IPS-18a (cell line): ENCODE measurements around the gene TMEM145.
A peak's percentile ranks its signal among the peaks of the same experiment; 100 is the strongest.

Experiments used
- H3K27ac ChIP-seq: one replicate; pipeline ENCODE4 v1.5.1; 2013; ENCODE audit warnings: low read length
- H3K27me3 ChIP-seq: one replicate; pipeline ENCODE4 v1.6.1; 2013; ENCODE audit warnings: mild to moderate bottlenecking, low read length; ENCODE audit not compliant: control insufficient read depth, insufficient read depth
- H3K36me3 ChIP-seq: one replicate; pipeline ENCODE4 v1.6.1; 2013; ENCODE audit warnings: low read depth, low read length; ENCODE audit not compliant: control insufficient read depth
- H3K4me1 ChIP-seq: one replicate; pipeline ENCODE4 v1.6.1; 2013; ENCODE audit warnings: low read depth, low read length; ENCODE audit not compliant: control insufficient read depth
- H3K4me3 ChIP-seq: one replicate; pipeline ENCODE4 v1.5.1; 2013; ENCODE audit warnings: low read length
- H3K9ac ChIP-seq: one replicate; pipeline ENCODE4 v1.6.1; 2013; ENCODE audit warnings: mild to moderate bottlenecking, low read length, moderate library complexity
- H3K9me3 ChIP-seq: one replicate; pipeline ENCODE4 v1.6.1; 2013; ENCODE audit warnings: low read depth, low read length; ENCODE audit not compliant: control insufficient read depth

The TMEM145 gene

GRCh38 chr19:42292963-42293362, 20.1 kb upstream of the TMEM145 start:
- Histone ChIP-seq H3K4me1 (no peaks in the 10 kb centered on the region), H3K36me3 (peaks cover 44% of the 10 kb centered on the region), H3K9me3 (no peaks in the 10 kb centered on the region), H3K4me3 (no peak overlapping the region), H3K27me3 (no peaks in the 10 kb centered on the region), H3K27ac (no peak overlapping the region), H3K9ac (no peak overlapping the region)

DNA sequence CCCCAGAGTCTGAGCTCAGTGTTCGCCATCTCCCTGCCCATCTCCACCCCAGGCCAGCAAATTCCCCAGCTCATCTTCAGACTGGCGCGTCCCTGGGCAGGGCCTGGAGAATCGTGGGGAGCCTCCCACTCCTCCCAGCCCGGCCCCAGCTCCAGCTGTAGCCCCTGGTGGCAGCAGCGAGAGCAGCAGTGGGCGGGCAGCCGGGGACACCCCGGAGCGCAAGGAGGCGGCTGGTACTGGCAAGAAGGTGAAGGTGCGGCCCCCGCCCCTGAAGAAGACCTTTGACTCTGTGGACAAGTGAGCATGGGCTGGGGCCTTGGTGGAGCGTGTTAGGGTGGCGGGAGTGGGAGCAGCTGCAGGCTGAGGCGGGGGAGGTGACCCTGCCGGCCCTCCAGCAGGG, 19.6 kb upstream of the TMEM145 start:
- Histone ChIP-seq H3K9me3 (no peaks in the 10 kb centered on the region), H3K4me3 (no peak overlapping the region), H3K27me3 (no peaks in the 10 kb centered on the region), H3K9ac (no peak overlapping the region), H3K27ac (no peak overlapping the region), H3K4me1 (no peaks in the 10 kb centered on the region), H3K36me3 (peaks cover 38% of the 10 kb centered on the region)

GRCh38 chr19:42293948-42294347, 19.2 kb upstream of the TMEM145 start:
- Histone ChIP-seq H3K9ac (no peak overlapping the region), H3K9me3 (no peaks in the 10 kb centered on the region), H3K4me3 (no peak overlapping the region), H3K36me3 (peaks cover 34% of the 10 kb centered on the region), H3K4me1 (no peaks in the 10 kb centered on the region), H3K27me3 (no peaks in the 10 kb centered on the region), H3K27ac (no peak overlapping the region)

DNA sequence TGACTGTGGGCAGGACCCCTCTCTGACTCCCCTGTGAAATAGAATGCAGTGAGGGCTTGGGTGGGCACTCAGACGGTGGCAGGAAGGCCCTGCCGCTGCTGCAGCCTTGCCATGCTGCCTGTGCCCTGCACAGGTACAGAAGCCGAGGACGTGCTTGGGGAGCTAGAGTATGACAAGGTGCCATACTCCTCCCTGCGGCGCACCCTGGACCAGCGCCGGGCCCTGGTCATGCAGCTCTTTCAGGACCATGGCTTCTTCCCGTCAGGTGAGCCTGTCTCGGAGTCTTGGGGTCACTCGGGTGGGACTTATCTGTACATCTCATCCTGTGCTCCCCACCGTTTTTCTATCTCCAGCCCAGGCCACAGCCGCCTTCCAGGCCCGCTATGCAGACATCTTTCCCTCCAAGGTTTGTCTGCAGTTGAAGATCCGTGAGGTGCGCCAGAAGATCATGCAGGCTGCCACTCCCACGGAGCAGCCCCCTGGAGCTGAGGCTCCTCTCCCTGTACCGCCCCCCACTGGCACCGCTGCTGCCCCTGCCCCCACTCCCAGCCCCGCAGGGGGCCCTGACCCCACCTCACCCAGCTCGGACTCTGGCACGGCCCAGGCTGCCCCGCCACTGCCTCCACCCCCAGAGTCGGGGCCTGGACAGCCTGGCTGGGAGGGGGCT, 18.5 kb upstream of the TMEM145 start:
- H3K4me1 ChIP-seq, result no peaks in the 10 kb centered on the region
- H3K9ac ChIP-seq, result no peak overlapping the region
- no peaks in the 10 kb centered on the region for H3K27me3 ChIP-seq
- H3K27ac ChIP-seq, result no peak overlapping the region
- no peaks in the 10 kb centered on the region for H3K9me3 ChIP-seq
- H3K4me3 ChIP-seq, result no peak overlapping the region
- H3K36me3 ChIP-seq, result peaks cover 28% of the 10 kb centered on the region

- H3K4me1 ChIP-seq, result no peaks in the 10 kb centered on the region
- H3K27ac ChIP-seq, result no peak overlapping the region
- H3K4me3 ChIP-seq, result no peak overlapping the region
- H3K36me3 ChIP-seq, result peaks cover 20% of the 10 kb centered on the region
- no peaks in the 10 kb centered on the region for H3K27me3 ChIP-seq
- H3K9me3 ChIP-seq, result no peaks in the 10 kb centered on the region
- H3K9ac ChIP-seq, result no peak overlapping the region
Measured at GRCh38 chr19:42295342-42295741, 17.8 kb upstream of the TMEM145 start.

DNA sequence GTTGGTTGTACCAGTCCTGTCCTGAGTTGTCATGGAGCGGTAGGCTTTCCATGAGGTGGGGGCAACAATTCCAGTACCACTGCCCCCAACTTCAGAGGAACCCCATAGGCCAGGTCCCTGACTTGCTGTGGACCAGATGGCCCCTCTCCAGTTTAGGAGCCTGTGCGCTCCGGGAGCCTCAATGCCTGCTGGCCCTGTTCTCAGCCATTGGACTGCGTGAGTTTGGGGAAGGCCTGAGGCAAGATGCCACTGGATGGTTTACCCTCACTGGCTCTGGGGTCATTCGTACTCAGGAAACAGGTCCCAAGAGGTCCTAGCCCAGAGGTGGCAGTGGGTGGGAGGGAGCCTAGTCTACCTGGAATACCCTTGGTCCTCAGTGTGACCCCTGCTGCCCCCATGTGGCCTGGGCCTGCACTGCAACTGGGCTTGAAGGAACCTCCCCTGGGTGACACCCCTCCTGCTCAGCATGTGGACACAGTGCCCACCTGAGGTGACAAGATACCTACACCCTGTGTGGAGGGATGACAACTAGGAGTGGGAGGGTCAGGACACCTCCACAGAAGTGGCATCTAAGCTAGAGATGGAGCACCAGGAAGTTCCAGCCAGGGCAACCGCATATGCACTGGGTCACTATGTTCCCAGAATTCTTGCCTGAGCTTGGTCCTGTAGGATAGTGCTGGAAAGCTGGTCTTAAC, 17.1 kb upstream of the TMEM145 start:
- H3K27ac ChIP-seq, result no peak overlapping the region
- no peaks in the 10 kb centered on the region for H3K9me3 ChIP-seq
- no peaks in the 10 kb centered on the region for H3K27me3 ChIP-seq
- H3K9ac ChIP-seq, result no peak overlapping the region
- no peaks in the 10 kb centered on the region for H3K4me1 ChIP-seq
- H3K4me3 ChIP-seq, result no peak overlapping the region
- peaks cover 16% of the 10 kb centered on the region for H3K36me3 ChIP-seq

- Histone ChIP-seq H3K27me3 (no peaks in the 10 kb centered on the region), H3K27ac (no peak overlapping the region), H3K4me1 (peaks cover 4% of the 10 kb centered on the region), H3K9me3 (no peaks in the 10 kb centered on the region), H3K4me3 (no peak overlapping the region), H3K9ac (no peak overlapping the region), H3K36me3 (peaks cover 12% of the 10 kb centered on the region)
Measured at GRCh38 chr19:42297039-42297438, 16.1 kb upstream of the TMEM145 start.

- H3K27me3 ChIP-seq, result no peaks in the 10 kb centered on the region
- H3K27ac ChIP-seq, result peak within 1 kb of the TSS; percentile 59
- H3K4me1 ChIP-seq, result peaks cover 13% of the 10 kb centered on the region
- peak within 1 kb of the TSS; percentile 60 for H3K9ac ChIP-seq
- H3K36me3 ChIP-seq, result peaks cover 4% of the 10 kb centered on the region
- no peaks in the 10 kb centered on the region for H3K9me3 ChIP-seq
- peak within 1 kb of the TSS; percentile 85 for H3K4me3 ChIP-seq
Measured at GRCh38 chr19:42301646-42302203, 11.4 kb upstream of the TMEM145 start, which contains the start of gene PRR19. Gene PRR19, plus strand, starts transcription at chr19:42302132. Its CDS starts 7,453 bp downstream, at chr19:42309585.

GRCh38 chr19:42303101-42303464, 10.0 kb upstream of the TMEM145 start:
- Histone ChIP-seq H3K27me3 (no peaks in the 10 kb centered on the region), H3K4me3 (peak overlapping the region; percentile 85), H3K9ac (peak overlapping the region; percentile 60), H3K4me1 (peaks cover 13% of the 10 kb centered on the region), H3K27ac (peak overlapping the region; percentile 59), H3K36me3 (no peaks in the 10 kb centered on the region), H3K9me3 (no peaks in the 10 kb centered on the region)

GRCh38 chr19:42303876-42304275, 9.2 kb upstream of the TMEM145 start:
- Histone ChIP-seq H3K9ac (no peak overlapping the region), H3K27ac (no peak overlapping the region), H3K4me3 (no peak overlapping the region), H3K27me3 (no peaks in the 10 kb centered on the region), H3K36me3 (no peaks in the 10 kb centered on the region), H3K9me3 (no peaks in the 10 kb centered on the region), H3K4me1 (peaks cover 13% of the 10 kb centered on the region)

DNA sequence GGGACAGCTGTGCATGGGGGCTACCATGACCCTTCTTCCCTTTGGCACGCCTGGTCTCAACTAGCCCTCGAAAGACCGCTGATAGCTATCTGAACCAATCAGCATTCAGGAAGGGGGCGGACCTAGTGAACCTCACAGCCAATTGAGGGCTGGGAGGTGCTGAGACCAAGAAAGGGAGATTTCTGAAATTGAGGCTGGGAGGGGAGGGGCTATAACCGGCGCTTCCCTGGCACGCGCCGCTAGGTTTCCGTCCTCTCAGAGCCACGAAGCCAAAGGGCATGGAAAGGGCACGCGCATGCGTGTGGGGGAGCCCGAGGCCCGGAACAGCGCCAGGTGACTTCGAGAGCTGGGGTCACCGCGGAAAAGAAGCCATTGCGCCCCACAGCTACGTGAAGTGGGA, 6.5 kb upstream of the TMEM145 start:
- Histone ChIP-seq H3K27me3 (no peaks in the 10 kb centered on the region), H3K9ac (no peak overlapping the region), H3K9me3 (no peaks in the 10 kb centered on the region), H3K36me3 (no peaks in the 10 kb centered on the region), H3K4me1 (peaks cover 9% of the 10 kb centered on the region), H3K4me3 (no peak overlapping the region), H3K27ac (no peak overlapping the region)

GRCh38 chr19:42309686-42310085, 3.4 kb upstream of the TMEM145 start:
- Histone ChIP-seq H3K36me3 (no peaks in the 10 kb centered on the region), H3K27ac (no peak overlapping the region), H3K27me3 (peaks cover 21% of the 10 kb centered on the region), H3K9ac (no peak overlapping the region), H3K4me1 (peaks cover 3% of the 10 kb centered on the region), H3K4me3 (no peak overlapping the region), H3K9me3 (no peaks in the 10 kb centered on the region)
